ENCODE measurements around the gene SERPINA5. TPM values are rescaled to one million over a fixed set of nuclear protein-coding genes. Genes with fewer than 3 reads are reported as not detected.
"Not testable (repeated sequence)": the region's sequence is repeated elsewhere in the genome, so short reads cannot be mapped to it uniquely, and the experiment has no call there.

SERPINA5 gene
- total RNA-seq, 8 experiments from 2014 or later: 0.50 to 6.5 (median 1.6) TPM; not detected in 2

GRCh38 chr14:94573475-94574277 lies 7.5 kb upstream of the SERPINA5 start:
- Histone ChIP-seq H3K27ac (no peak overlapping the region), H3K4me3 (no peak overlapping the region), H3K4me1 (replicated peaks in 1 of 2) (peaks cover 13% of the 10 kb centered on the region in 2 donors)
- peak in 5 of 8 experiments; percentile 40 to 78 (median 60) for ATAC-seq (replicated peaks in 6 of 8)
- 22 to 86% (median 50%) methylated on average over 1 to 5 of the region's 6 CpGs; no CpG with 5 or more reads in 1 of the 10 experiments for WGBS, 10 experiments
- in situ Hi-C loops (cut with MboI; ENCODE audit: low pct_unique_long_range_greater_than_20kb in 2 of 9, low sequenced_read_pairs in 9 of 9, unreplicated experiment in 9 of 9): no loop called here

- ATAC-seq (replicated peaks in 6 of 8): no peak
- H3K4me1 ChIP-seq (replicated peaks in 1 of 2): peaks cover 13% of the 10 kb centered on the region in 2 donors
- H3K4me3 ChIP-seq: no peak overlapping the region
- no peak overlapping the region for H3K27ac ChIP-seq
- in situ Hi-C loops (cut with MboI; ENCODE audit: low pct_unique_long_range_greater_than_20kb in 2 of 9, low sequenced_read_pairs in 9 of 9, unreplicated experiment in 9 of 9): no loop called here
- WGBS, 10 experiments: 55 to 100% (median 81%) methylated on average over 1 to 3 of the region's 3 CpGs; no CpG with 5 or more reads in 6 of the 10 experiments
Measured at GRCh38 chr14:94574336-94574735, 6.9 kb upstream of the SERPINA5 start.

GRCh38 chr14:94575730-94576585 lies 5.3 kb upstream of the SERPINA5 start:
- in situ Hi-C loops (cut with MboI; ENCODE audit: low pct_unique_long_range_greater_than_20kb in 2 of 9, low sequenced_read_pairs in 9 of 9, unreplicated experiment in 9 of 9): no loop called here

GRCh38 chr14:94577472-94577871 lies 3.8 kb upstream of the SERPINA5 start:
- H3K27ac ChIP-seq; ATAC-seq (replicated peaks in 6 of 8); in situ Hi-C loops (cut with MboI; ENCODE audit: low pct_unique_long_range_greater_than_20kb in 2 of 9, low sequenced_read_pairs in 9 of 9, unreplicated experiment in 9 of 9); H3K4me3 ChIP-seq: not testable (repeated sequence)
- H3K4me1 ChIP-seq (replicated peaks in 1 of 2): peaks cover 28 to 32% of the 10 kb centered on the region in 2 donors

More at GRCh38 chr14:94575730-94576585, 5.3 kb upstream of the SERPINA5 start:
- peaks cover 19 to 22% of the 10 kb centered on the region in 2 donors for H3K4me1 ChIP-seq (replicated peaks in 1 of 2)
- no peak overlapping the region for H3K27ac ChIP-seq
- WGBS, 10 experiments: 15 to 100% (median 92%) methylated on average over 1 to 5 of the region's 5 CpGs; no CpG with 5 or more reads in 5 of the 10 experiments
- ATAC-seq (replicated peaks in 6 of 8): no peak
- H3K4me3 ChIP-seq: no peak overlapping the region

- H3K27ac ChIP-seq: no peak overlapping the region
- H3K4me3 ChIP-seq: no peak overlapping the region
- in situ Hi-C loops (cut with MboI; ENCODE audit: low pct_unique_long_range_greater_than_20kb in 2 of 9, low sequenced_read_pairs in 9 of 9, unreplicated experiment in 9 of 9): no loop called here
- WGBS, 10 experiments: 0 to 100% (median 81%) methylated on average over 1 to 6 of the region's 6 CpGs; no CpG with 5 or more reads in 1 of the 10 experiments
- ATAC-seq (replicated peaks in 6 of 8): no peak
- peaks cover 24 to 35% of the 10 kb centered on the region in 2 donors for H3K4me1 ChIP-seq (replicated peaks in 1 of 2)
Measured at GRCh38 chr14:94578712-94579111, 2.5 kb upstream of the SERPINA5 start.

GRCh38 chr14:94582199-94582750 lies 1.0 kb downstream of the SERPINA5 start:
- WGBS, 10 experiments: 39 to 100% (median 94%) methylated on average over 1 to 7 of the region's 7 CpGs; no CpG with 5 or more reads in 1 of the 10 experiments
- Histone ChIP-seq H3K4me1 (replicated peaks in 1 of 2) (peaks cover 14 to 25% of the 10 kb centered on the region in 2 donors), H3K4me3 (no peak overlapping the region), H3K27ac (no peak overlapping the region)
- no peak for ATAC-seq (replicated peaks in 6 of 8)
- in situ Hi-C loops (cut with MboI; ENCODE audit: low pct_unique_long_range_greater_than_20kb in 2 of 9, low sequenced_read_pairs in 9 of 9, unreplicated experiment in 9 of 9): no loop called here

GRCh38 chr14:94582851-94583250 lies 1.6 kb downstream of the SERPINA5 start:
- no peak for ATAC-seq (replicated peaks in 6 of 8)
- H3K4me1 ChIP-seq (replicated peaks in 1 of 2): peaks cover 14 to 25% of the 10 kb centered on the region in 2 donors
- no peak overlapping the region for H3K27ac ChIP-seq
- in situ Hi-C loops (cut with MboI; ENCODE audit: low pct_unique_long_range_greater_than_20kb in 2 of 9, low sequenced_read_pairs in 9 of 9, unreplicated experiment in 9 of 9): no loop called here
- 51 to 100% (median 75%) methylated on average over 1 to 3 of the region's 3 CpGs; no CpG with 5 or more reads in 3 of the 10 experiments for WGBS, 10 experiments
- no peak overlapping the region for H3K4me3 ChIP-seq

- Histone ChIP-seq H3K4me1 (replicated peaks in 1 of 2) (peaks cover 14 to 25% of the 10 kb centered on the region in 2 donors), H3K4me3 (no peak overlapping the region), H3K27ac (no peak overlapping the region)
- ATAC-seq (replicated peaks in 6 of 8): no peak
- WGBS, 10 experiments: 83 to 100% (median 92%) methylated on average over 1 to 4 of the region's 4 CpGs; no CpG with 5 or more reads in 6 of the 10 experiments
- in situ Hi-C loops (cut with MboI; ENCODE audit: low pct_unique_long_range_greater_than_20kb in 2 of 9, low sequenced_read_pairs in 9 of 9, unreplicated experiment in 9 of 9): no loop called here
Measured at GRCh38 chr14:94583557-94583956, 2.3 kb downstream of the SERPINA5 start.

GRCh38 chr14:94584591-94585280 lies 3.5 kb downstream of the SERPINA5 start:
- 0 to 66% (median 35%) methylated on average over 1 to 2 of the region's 5 CpGs; no CpG with 5 or more reads in 6 of the 10 experiments for WGBS, 10 experiments
- H3K4me3 ChIP-seq: no peak overlapping the region
- ATAC-seq (replicated peaks in 6 of 8): no peak
- in situ Hi-C loops (cut with MboI; ENCODE audit: low pct_unique_long_range_greater_than_20kb in 2 of 9, low sequenced_read_pairs in 9 of 9, unreplicated experiment in 9 of 9): no loop called here
- H3K4me1 ChIP-seq (replicated peaks in 1 of 2): peaks cover 14 to 25% of the 10 kb centered on the region in 2 donors
- H3K27ac ChIP-seq: no peak overlapping the region

GRCh38 chr14:94586635-94587034 lies 5.4 kb downstream of the SERPINA5 start:
- in situ Hi-C loops (cut with MboI; ENCODE audit: low pct_unique_long_range_greater_than_20kb in 2 of 9, low sequenced_read_pairs in 9 of 9, unreplicated experiment in 9 of 9): no loop called here
- H3K4me1 ChIP-seq (replicated peaks in 1 of 2): peaks cover 2 to 11% of the 10 kb centered on the region in 2 donors
- H3K4me3 ChIP-seq: no peak overlapping the region
- no peak for ATAC-seq (replicated peaks in 6 of 8)
- H3K27ac ChIP-seq: no peak overlapping the region
- WGBS, 10 experiments: 0 to 82% (median 64%) methylated on average over 1 to 4 of the region's 4 CpGs; no CpG with 5 or more reads in 5 of the 10 experiments

GRCh38 chr14:94588311-94588710 lies 7.1 kb downstream of the SERPINA5 start:
- Histone ChIP-seq H3K27ac (no peak overlapping the region), H3K4me1 (replicated peaks in 1 of 2) (no peaks in the 10 kb centered on the region), H3K4me3 (no peak overlapping the region)
- ATAC-seq (replicated peaks in 6 of 8): no peak
- in situ Hi-C loops (cut with MboI; ENCODE audit: low pct_unique_long_range_greater_than_20kb in 2 of 9, low sequenced_read_pairs in 9 of 9, unreplicated experiment in 9 of 9): no loop called here
- WGBS, 10 experiments: 40 to 100% (median 92%) methylated on average over 1 to 3 of the region's 4 CpGs; no CpG with 5 or more reads in 5 of the 10 experiments

GRCh38 chr14:94591073-94591472 lies 9.8 kb downstream of the SERPINA5 start:
- in situ Hi-C loops (cut with MboI; ENCODE audit: low pct_unique_long_range_greater_than_20kb in 2 of 9, low sequenced_read_pairs in 9 of 9, unreplicated experiment in 9 of 9): no loop called here
- no peak for ATAC-seq (replicated peaks in 6 of 8)
- H3K4me3 ChIP-seq: no peak overlapping the region
- H3K27ac ChIP-seq: no peak overlapping the region
- peaks cover 0 to 17% of the 10 kb centered on the region in 2 donors for H3K4me1 ChIP-seq (replicated peaks in 1 of 2)

Data from motor neuron (in vitro differentiated cells).